HUDEP-2 (cell line): ENCODE measurements around the gene PCSK6.
A peak's percentile ranks its signal among the peaks of the same experiment; 100 is the strongest.

Experiments used
- DNase-seq, 76 experiments: peaks; one replicate each; lab custom pipeline; 2025; ENCODE audit not compliant: unreplicated experiment in 76 of 76; lab: John Stamatoyannopoulos, UW

The PCSK6 gene

DNA sequence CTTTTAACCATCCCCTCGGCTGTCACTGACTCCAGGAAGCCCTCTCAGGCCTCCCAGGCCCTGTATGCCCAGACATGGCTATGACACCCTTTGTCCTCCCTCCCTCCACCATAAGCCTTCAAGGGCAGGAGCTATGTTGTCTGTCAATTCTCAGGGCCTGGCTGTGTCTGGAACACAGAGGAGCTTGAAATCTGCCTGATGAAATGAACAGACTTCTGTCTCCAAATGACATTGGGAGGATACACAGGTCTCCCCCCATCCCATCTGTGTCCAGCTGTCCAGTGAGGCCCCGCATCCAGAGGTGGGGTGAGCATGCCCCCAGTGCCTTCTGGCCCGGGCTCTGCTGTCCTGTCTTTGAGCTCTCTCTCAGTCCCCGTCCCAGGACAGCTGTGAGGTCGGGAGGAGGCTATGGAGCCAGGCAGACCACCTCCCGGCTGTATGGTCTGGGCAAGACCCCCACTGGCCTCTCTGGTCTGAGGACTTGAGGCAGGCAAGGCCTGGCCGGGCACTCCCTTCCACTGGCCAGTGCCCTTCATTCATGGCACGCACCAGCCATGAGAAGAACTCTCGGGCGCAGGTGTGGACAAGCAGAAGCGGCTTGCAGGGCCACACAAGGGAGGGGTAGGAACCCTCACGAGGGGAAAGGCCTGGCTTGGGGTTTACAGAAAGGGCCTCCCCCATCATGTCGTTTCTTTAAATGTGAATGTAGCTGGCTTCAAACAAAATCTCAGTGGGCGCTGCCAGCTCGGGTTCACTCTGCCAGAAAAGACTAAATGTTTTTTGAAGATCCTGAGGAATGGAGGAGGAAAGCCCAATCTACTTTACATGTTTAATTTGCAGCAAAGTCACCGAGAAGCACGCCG is 38.9 kb downstream of the PCSK6 start:
- no peak for DNase-seq

DNA sequence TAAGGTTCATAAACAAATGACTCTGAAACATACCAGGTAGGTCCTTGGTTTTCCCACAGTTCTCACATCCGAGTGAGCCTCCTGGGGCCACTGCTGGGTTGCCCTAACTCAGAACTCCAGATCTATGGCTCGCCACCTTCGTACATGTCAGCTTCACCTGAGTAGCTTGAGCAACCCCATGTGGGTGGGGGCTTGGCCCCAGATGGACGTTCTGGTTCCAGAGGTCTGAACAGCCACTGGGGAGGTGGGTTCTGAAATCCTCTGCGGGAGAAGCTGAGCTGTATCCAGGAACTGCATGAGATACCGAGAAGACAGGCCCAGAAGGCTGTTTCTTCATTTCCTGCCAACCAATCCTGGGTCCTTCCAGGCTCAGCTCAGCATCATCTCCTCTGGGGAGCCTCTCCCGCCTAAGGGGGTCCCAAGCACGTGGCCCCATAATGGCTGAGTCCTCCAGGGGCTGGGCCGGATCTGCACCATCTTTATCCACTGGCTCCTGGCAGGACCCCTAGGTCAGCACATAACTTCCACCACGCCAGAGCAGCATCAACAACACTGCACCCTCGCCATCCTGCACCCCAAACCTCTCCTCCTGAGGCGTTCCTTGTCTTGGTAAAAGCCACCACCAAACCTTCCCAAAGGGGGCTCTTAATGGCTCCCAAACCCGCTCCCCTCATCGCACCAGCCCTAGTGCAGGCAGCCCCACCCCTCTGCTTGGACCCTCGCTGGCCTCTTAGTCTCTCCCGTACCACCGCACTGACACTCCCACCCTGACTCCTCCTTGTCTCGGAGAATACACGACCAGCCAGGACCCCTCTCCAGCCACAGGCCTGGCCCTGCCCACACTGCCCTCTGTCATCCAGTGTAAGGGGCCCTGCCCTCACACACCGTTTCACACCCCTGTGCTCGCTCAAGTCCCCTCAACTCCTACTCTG is 39.8 kb downstream of the PCSK6 start:
- DNase-seq: no peak

DNA sequence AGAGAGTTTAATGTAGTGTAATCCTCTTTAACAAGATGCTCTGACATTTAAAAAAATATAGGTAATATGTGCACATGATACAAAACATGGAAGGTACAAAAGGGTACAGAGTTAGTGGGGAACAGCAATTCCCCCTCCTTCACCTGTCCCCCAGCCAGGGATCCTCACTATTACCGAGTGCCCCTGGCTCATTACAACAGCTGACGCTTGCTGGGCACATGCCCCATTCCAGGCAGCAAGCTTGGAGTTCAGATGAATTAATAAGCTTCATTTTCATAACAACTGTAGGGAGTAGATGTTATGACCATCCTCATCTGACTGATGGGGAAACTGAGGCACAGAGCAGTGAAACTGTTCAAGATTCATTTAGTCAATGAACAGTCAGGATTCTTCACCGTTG is 41.2 kb downstream of the PCSK6 start:
- DNase-seq: no peak

DNA sequence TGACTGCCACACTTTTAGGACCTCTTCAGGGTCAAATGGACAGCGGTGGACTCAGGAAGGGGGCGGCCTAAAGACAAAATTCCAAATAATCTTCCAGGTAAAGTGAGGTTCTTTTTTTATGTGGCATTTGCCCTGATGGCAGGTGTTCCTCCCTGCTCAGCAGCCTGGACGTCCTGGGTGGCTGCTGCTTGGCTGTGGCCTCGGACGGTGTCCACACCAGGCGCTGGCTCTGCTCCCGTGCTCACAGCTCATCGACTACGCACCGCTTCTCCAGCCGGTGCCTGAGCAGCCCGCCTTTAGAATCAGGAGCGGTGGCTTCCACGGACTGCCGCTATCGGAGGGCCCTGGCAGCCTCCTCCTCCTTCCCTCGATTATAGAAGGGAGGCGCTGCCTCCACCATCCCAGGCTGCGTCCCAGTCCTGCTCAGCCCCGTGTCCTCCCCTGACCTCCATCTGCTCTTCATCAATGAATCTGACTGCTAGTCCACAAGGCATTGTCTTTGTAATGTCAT is 41.9 kb downstream of the PCSK6 start:
- DNase-seq: no peak

DNA sequence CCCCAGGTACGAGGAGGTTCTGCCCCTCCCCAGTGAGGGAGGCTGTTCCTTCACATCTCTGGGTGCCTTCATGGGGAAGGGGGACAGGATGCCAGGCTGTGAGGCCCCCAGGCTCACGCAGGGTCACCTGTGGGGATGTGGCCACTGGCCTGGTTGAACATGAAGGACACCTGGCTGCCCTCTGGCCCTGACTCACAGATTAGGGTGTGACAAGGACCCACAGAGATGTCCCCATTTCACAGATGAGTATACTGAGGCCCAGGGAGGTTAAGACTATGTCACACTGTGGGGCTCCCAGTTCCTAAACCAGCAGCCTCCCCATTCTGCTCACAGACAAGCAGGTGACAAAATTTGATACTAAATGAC is 42.4 kb downstream of the PCSK6 start:
- no peak for DNase-seq

GRCh38 chr15:101446518-101447167 is 42.9 kb downstream of the PCSK6 start:
- DNase-seq: no peak

- peak in 6 of 76 experiments; percentile 8 to 40 (median 16) for DNase-seq
These were observed 43.7 kb downstream of the PCSK6 start for GRCh38 chr15:101445562-101446517.

GRCh38 chr15:101444807-101445508 is 44.5 kb downstream of the PCSK6 start:
- DNase-seq: no peak

DNA sequence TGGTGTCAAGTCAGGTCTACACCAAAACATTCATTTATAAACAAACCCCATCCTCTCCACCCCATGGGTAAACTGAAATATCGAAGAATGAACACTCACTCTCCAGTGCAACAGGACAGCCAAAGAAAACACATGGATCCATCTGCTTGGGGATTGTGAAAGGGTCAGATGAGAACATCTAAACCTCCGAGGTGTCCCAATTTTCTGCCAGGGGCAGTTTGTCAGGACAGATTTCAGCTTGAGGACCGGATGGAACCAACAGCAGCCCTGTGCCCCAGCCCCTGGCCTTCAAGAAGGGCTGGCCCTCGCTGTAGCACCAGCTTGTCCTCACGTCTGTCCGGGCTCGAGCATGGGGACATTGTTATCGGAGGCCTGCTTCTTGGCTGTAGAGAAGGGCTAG is 45.5 kb downstream of the PCSK6 start:
- DNase-seq: no peak

- DNase-seq: no peak
These were observed 47.2 kb downstream of the PCSK6 start for GRCh38 chr15:101442272-101442671.

- no peak for DNase-seq
These were observed 47.8 kb downstream of the PCSK6 start for GRCh38 chr15:101441696-101442095.

DNA sequence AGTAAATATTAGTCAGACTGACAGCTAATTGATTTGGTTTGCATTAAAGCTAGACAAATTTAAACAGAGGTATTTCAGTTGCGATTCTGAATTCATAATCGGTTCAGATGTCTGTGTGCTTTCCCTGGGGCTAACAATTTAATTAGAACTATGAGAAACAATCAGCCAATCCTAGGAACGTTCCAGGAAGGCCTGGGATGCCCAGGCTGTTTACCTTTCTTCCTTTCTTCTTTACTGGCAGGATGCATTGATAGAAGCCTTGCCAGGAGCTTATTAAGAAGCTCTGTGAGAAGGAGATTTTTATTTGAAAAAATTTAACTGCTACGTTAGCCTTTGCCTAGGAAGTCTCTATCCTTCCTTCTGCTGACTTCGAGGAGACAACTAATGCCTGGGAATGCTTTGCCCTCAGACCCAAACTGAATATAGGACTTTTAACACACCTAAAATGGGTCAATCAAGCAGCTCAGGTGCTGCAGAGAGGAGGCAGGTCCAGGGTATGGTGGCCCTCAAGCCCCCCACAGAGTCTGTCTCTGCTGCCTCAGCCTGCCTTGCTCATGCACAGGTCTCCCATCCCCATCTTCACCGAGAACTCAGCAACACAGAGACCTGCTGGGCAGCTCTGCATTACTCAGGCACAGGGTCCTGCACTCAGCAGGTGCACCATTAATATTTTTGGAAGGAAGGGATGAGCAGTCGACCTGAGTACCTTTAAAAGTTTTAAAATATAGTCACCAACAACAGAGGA is 48.5 kb downstream of the PCSK6 start:
- no peak for DNase-seq

- DNase-seq: no peak
These were observed 49.6 kb downstream of the PCSK6 start for GRCh38 chr15:101439920-101440319.

DNA sequence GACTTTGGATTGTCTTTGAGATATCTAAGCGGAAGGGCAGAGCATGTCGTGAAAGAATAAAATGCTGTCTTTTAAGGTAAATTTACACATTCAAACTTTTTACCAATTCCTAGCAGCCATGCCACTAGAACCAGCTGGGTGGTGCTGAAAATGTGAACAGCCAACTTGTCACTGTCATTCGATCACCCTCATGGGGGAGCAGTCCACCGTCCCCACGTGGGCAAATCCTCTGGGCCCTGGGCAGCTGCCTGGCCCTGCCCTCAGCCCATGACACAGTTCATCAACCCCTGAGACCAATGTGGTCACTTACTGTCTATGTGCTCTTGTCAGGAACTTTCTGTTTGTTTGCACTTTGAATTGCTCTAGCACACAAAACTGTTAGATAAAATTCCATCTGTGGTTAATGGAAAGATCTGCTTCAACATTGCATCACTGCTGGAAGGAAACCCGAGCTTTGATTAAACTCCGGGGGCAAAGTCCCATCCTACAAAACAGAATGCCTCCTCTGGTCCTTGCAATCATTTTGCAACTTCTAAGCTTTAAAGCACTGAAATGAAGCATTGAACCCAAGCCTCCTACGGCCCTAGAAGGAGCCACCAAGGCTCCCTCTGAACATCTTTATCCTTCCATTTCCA is 50.1 kb downstream of the PCSK6 start:
- no peak for DNase-seq

- no peak for DNase-seq
These were observed 50.8 kb downstream of the PCSK6 start for GRCh38 chr15:101438482-101439284.

DNA sequence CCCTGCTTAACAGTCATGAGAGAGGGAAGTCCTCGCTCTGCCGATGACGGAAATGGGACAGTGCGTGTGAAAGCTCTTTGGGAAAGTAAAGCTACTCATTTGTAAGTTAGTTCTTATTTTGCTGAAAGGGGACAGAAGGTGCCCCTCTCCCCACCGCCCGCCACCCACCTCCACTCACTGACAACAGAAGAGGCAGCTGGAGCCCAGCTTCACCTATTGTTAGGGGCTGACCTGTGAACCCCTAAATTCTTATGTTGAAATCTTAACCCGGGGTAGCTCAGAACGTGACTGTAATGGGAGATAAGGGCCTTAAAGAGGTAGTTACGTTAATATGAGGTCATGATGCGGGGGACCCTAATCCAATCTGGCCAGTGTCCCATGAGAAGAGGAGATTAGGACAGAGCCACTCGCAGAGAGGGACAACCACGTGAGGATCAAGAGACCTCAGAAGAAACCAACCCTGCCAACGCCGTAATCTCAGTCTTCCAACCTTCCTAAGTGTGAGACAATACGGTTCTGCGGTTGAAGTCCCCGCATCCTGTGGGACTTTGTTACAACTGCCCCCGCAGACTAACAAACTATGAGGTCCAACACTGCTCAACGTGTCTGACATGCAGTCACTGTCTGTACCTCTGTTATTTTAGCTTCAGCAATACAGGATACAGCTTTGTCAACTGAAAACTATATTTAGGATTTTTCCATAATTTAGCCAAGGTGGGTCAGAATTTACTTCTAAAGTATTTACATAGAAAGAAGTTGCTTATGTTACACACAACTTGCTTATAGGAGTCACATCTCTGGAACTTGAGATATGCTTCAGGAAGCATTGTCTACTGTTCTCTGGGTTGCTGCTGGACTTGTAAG is 51.7 kb downstream of the PCSK6 start:
- DNase-seq: no peak
